AG09319 (cell line): Measurements from ENCODE around the gene MMP23B.

Experiments
- DNase-seq: peaks from one replicate; pipeline ENCODE4 v3.0.0-alpha.2; 2010; ENCODE audit warnings: low read depth; ENCODE audit errors: extremely low read depth
- TF ChIP-seq, protein P1 (sequence below): IDR thresholded peaks from 2 replicates; pipeline ENCODE4 v1.5.1; 2011; ENCODE audit warnings: low read depth, mild to moderate bottlenecking, inconsistent platforms, low read length, moderate library complexity

Gene MMP23B

DNA sequence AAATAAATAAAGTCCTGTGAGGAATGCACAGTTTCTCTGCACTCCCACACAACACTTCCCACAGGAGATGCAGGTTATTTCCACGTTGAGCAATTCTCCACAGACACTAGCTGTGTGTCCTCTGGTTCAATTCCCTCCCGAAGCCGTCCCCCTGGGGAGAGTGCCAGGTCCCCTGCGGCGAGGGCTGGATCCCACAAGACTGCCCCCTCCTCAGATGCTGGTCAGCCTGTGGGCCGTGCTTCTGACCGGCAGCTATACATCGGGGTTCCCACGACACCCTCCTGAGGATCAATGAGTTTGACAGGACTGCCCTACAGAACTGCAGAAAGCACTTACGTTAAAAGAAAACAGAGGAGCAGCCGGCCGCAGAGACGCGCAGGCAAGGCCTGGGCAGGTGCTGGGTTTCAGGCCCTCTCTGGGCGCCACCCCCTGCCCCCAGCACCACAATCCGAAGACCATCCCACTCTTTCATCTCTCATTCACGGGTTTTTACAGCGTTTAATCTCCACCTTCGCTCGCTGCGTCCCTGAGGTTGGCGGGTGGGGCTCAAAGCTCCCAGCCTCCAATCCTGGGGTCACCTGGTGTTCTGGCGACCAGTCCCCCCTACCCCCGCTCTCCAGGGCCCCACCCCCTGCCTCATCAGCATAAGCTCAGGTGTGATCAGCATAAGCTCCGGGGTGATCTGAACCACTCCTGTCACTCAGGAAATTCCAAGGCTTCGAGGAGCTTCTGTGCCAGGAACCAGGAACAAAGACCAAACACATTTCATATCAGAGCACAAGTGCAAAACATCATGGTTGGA is 51.3 kb downstream of the MMP23B start:
- DNase-seq = no peak

More for the DNA sequence above, 51.3 kb downstream of the MMP23B start:
- TF ChIP-seq, protein P1, sequence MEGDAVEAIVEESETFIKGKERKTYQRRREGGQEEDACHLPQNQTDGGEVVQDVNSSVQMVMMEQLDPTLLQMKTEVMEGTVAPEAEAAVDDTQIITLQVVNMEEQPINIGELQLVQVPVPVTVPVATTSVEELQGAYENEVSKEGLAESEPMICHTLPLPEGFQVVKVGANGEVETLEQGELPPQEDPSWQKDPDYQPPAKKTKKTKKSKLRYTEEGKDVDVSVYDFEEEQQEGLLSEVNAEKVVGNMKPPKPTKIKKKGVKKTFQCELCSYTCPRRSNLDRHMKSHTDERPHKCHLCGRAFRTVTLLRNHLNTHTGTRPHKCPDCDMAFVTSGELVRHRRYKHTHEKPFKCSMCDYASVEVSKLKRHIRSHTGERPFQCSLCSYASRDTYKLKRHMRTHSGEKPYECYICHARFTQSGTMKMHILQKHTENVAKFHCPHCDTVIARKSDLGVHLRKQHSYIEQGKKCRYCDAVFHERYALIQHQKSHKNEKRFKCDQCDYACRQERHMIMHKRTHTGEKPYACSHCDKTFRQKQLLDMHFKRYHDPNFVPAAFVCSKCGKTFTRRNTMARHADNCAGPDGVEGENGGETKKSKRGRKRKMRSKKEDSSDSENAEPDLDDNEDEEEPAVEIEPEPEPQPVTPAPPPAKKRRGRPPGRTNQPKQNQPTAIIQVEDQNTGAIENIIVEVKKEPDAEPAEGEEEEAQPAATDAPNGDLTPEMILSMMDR = no peak
